AG04449 (cell line): ENCODE measurements around the gene VPS37C.

Source experiments
- CTCF ChIA-PET: fragments of 350-600 bp; formaldehyde crosslinking; extraction: SDS; loops from one replicate; lab custom pipeline; 2021; ENCODE audit warnings: antibody characterized with exemption; lab: Yijun Ruan, JAX
- POLR2A ChIA-PET: fragments of 400-600, 350-600 bp; formaldehyde crosslinking; extraction: SDS; loops from one replicate; lab custom pipeline; 2020; ENCODE audit warnings: antibody characterized with exemption, inconsistent platforms; lab: Yijun Ruan, JAX
- DNase-seq: peaks from one replicate; pipeline ENCODE4 v3.0.0-alpha.2; 2010; ENCODE audit warnings: low read depth, low spot score
- H3K4me3 ChIP-seq: 2 replicates; pipeline ENCODE4 v1.5.1; 2011; ENCODE audit warnings: low read depth, mild to moderate bottlenecking, control low read depth, low read length
- TF ChIP-seq, protein P1 (sequence below): IDR thresholded peaks from one replicate; pipeline ENCODE4 v1.5.1; 2011; ENCODE audit warnings: mild to moderate bottlenecking, moderate library complexity, low read length, control low read depth, inconsistent platforms; ENCODE audit not compliant: insufficient read depth; ENCODE audit errors: missing control alignments

VPS37C gene

DNA sequence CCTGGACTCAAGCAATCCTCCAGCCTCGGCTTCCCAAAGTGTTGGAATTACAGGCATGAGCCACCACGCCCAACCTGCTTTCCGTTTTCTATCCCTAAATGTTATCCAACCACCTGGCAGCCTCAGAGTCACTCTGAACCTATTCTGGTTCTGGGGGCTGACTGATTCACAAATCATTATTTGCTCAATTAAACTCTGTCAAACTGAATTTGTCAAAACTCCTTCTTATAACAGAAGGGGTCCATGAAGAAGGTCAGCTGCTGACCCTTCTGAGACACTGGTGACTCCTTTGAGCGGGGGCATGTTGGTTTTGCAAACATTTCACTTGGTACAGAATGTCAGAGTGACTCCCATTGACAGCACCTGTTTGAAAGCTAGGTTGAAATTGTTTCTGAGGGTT, 1.8 kb upstream of the VPS37C start:
- CTCF ChIA-PET: interaction anchor here (1.1 kb wide), 1 partner anchor 34 kb away, joined by 3 read pairs; no protein-coding TSS in a partner anchor
- TF ChIP-seq, protein P1, sequence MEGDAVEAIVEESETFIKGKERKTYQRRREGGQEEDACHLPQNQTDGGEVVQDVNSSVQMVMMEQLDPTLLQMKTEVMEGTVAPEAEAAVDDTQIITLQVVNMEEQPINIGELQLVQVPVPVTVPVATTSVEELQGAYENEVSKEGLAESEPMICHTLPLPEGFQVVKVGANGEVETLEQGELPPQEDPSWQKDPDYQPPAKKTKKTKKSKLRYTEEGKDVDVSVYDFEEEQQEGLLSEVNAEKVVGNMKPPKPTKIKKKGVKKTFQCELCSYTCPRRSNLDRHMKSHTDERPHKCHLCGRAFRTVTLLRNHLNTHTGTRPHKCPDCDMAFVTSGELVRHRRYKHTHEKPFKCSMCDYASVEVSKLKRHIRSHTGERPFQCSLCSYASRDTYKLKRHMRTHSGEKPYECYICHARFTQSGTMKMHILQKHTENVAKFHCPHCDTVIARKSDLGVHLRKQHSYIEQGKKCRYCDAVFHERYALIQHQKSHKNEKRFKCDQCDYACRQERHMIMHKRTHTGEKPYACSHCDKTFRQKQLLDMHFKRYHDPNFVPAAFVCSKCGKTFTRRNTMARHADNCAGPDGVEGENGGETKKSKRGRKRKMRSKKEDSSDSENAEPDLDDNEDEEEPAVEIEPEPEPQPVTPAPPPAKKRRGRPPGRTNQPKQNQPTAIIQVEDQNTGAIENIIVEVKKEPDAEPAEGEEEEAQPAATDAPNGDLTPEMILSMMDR: no peak
- no peak overlapping the region for H3K4me3 ChIP-seq
- POLR2A ChIA-PET: no interaction called here
- no peak for DNase-seq

DNA sequence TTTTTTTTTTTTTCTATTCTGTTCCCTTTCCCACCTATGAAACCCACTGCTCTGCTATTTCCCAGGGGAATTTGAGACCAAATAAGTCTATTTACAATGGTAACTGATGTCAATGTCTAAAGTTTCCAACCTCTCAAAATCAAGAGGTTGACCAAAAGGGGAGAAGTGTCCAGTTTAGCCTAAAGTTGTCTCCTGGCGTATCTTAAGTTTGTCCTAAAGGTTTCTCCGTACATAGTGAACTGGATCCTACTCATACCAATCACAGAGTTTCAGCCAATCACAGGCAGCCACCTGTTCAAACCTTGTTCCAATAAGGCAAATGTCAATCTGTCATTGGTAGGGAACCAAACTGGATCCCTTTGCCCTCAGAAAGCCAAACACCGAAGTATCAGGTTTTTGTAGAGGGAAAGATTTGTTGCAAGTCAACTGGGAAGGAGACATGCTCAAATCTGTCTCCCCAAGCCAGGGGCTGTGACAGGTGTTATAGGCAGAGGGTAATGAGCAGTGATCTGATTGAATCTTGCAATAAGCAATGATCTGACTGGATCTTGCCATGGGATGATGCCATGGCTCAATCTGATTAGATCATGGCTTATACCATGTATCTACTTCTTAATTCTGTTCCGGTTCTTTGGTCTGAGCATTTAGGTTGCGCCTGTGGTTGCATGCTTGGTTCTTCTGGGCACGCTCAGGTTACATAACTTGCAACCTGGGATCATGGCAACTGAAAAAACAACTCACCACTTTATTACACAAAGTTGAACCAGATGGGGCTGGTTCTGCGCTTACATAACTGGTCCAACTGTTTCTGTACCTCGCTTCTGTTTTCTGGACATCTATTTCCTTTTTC, 1.1 kb upstream of the VPS37C start:
- CTCF ChIA-PET: interaction anchor here (1.1 kb wide), 1 partner anchor 190 kb away, joined by 3 read pairs; the partner anchor contains the start of gene CD6
- TF ChIP-seq, protein P1: no peak

DNA sequence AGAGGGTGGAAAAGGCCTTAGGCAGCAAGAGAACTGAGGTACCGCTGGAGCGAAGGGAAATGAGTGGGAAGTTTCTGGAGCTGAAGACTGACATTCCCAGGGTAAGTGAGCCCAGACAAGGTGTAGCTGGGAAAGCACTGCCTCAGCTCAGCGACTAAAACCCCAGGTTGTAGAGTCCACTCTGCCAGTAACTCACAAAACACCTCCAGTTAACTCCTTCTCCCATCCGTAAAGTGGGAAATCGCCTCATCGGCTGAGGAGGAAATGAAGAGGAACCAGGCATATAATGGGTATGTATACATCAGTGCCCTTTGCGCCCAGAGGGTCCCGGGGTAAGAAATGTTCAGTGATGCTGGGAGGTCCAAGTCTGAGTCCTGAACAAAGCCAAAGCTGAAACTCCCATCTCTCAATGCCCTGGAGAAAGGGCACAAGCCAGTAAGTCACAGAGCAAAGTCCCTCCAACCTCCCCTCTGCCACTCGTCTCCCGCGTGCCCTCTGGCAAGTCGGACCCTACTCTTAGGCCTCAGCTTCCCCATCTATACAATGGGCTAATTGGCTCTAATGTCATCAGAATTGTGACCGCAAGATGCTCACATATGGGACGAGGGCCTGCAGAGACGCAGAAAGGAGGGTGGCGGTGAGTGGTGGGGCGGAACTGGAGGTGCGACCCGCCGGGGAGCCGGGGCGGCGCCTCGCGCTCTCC, 588 bp downstream of the VPS37C start:
- POLR2A ChIA-PET: interaction anchor here (0.6 to 0.7 kb wide), 2 partner anchors 18 to 30 kb away, joined by 3 read pairs; no protein-coding TSS in a partner anchor

More for the DNA sequence above, 1.1 kb upstream of the VPS37C start:
- DNase-seq: no peak
- H3K4me3 ChIP-seq: peak overlapping the region; percentile 81
- POLR2A ChIA-PET: interaction anchor here (0.9 to 1.0 kb wide), 2 partner anchors 14 to 23 kb away, joined by 3 to 6 read pairs; no protein-coding TSS in a partner anchor

DNA sequence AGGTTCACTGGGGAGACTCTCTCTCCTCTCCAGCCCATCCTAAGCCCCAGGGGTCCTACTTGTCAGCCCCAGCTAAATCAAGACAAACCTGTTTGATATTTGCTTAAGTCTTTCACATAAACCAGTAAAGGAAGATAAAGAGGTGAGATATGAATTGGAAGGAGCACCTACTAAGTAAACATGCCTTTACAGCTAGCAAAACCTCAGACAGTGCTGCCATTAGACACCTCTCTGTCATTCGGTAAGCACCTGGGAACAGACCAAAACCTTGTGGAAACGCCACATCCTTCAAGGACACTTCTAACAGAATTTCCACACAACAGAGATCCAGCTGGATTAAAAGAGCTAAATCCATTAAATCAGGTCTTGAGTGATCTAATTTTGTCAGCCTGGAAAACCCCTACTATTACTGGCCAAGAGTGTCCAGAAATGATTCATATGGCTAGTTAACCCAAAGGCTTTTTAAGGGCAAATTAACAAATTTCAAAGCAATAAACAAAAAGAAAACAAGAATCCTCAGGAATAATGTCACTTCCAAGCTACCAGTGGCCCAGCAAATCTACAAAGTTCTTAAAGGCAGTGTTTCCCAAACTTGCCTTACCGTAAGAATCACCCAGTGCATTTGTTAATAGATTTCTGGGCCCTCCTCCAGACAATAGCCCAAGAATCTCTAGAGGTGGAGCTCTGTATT, 2.4 kb downstream of the VPS37C start:
- DNase-seq: peak; percentile 74

More for the DNA sequence above, 588 bp downstream of the VPS37C start:
- no peak for DNase-seq
- CTCF ChIA-PET: interaction anchor here (0.9 to 3.3 kb wide), 5 partner anchors 10 to 247 kb away, joined by 3 to 10 read pairs (median 3); partner anchors contain the start of gene TMEM109
- H3K4me3 ChIP-seq: peak overlapping the region; percentile 81
- TF ChIP-seq, protein P1: no peak

DNA sequence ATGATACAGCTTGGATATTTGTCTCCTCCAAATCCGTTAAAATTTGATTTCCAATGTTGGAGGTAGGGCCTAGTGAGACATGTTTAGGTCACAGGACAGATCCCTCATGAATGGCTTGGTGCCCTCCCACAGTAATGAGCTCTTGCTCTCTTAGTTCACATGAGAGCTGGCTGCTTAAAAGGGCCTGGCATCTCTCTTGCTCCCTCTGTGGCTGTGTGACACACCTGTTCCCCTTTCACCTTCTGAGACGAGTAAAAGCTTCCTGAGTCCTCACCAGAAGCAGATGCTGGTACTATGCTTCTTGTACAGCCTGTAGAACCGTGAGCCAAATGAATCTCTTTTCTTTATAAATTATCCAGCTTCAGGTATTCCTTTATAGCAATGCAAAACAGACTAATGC, 3.5 kb downstream of the VPS37C start:
- POLR2A ChIA-PET: no interaction called here
- CTCF ChIA-PET: interaction anchor here (1.1 to 3.3 kb wide), 3 partner anchors 9 to 327 kb away, joined by 3 to 10 read pairs (median 3); no protein-coding TSS in a partner anchor
- TF ChIP-seq, protein P1: no peak
- no peak overlapping the region for H3K4me3 ChIP-seq
- no peak for DNase-seq

More for the DNA sequence above, 2.4 kb downstream of the VPS37C start:
- no peak overlapping the region for H3K4me3 ChIP-seq
- ChIA-PET CTCF (interaction anchor here (1.1 to 3.3 kb wide), 3 partner anchors 10 to 29 kb away, joined by 3 to 10 read pairs (median 6); no protein-coding TSS in a partner anchor), POLR2A (no interaction called here)
- TF ChIP-seq, protein P1: no peak
